ENCODE data around the gene PRELID1.
A peak's percentile ranks its signal among the peaks of the same experiment; 100 is the strongest.
"Not testable (repeated sequence)": the region's sequence is repeated elsewhere in the genome, so short reads cannot be mapped to it uniquely, and the experiment has no call there.

Gene PRELID1

GRCh38 chr5:177336603-177337494 is 33.2 kb downstream of the PRELID1 start:
- DNase-seq (ENCODE audit: low read depth) = no peak

GRCh38 chr5:177338251-177339106 is 34.9 kb downstream of the PRELID1 start:
- DNase-seq (ENCODE audit: low read depth) = no peak

DNA sequence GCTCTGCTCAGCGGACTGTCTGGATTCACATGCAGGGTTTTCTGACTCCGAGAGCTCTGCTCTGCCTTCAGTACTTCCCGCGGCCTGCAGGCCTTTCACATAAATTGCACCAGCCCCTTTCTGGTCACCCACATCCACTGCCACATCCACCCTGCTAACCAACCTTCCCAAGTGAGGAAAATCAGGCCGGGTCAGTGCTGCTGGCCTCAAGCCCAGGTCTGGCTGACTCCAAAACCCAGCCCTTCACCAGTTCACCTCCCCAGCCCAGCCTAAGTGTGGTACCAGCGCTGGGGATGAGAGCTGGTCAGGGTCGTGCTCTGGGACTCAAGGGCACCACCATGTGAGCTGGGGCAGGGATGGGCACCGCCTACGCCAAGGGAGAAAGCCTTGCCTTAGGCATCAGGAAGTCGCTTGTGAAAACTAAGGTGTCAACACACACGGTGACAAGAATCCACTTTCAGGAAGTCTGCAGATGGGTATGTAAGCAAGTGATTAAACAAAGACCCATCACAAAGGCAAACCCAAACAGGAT is 35.6 kb downstream of the PRELID1 start:
- DNase-seq (ENCODE audit: low read depth) = no peak

- not testable (repeated sequence) for DNase-seq (ENCODE audit: low read depth)
These were observed 39.4 kb downstream of the PRELID1 start for GRCh38 chr5:177343000-177343399.

- DNase-seq (ENCODE audit: low read depth) = no peak
These were observed 40.2 kb downstream of the PRELID1 start for GRCh38 chr5:177343777-177344176.

DNA sequence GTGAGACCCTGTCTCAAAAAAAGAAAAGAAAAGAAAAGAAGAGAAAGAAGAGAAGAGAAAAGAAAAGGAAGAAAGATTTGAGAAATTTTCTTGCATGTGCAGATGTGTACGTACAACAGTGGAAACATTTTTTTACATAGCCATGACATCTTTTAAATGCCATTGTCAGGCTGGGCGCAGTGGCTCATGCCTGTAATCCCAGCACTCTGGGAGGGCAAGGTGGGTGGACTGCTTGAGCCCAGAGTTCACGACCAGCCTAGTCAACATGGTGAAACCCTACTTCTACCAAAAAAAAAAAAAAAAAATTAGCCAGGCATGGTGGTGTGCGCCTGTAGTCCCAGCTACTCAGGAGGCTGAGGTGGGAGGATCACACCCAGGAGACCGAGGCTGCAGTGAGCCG is 41.3 kb downstream of the PRELID1 start:
- no peak for DNase-seq (ENCODE audit: low read depth)

- no peak for DNase-seq (ENCODE audit: low read depth)
These were observed 43.2 kb downstream of the PRELID1 start for GRCh38 chr5:177346820-177347219.

DNA sequence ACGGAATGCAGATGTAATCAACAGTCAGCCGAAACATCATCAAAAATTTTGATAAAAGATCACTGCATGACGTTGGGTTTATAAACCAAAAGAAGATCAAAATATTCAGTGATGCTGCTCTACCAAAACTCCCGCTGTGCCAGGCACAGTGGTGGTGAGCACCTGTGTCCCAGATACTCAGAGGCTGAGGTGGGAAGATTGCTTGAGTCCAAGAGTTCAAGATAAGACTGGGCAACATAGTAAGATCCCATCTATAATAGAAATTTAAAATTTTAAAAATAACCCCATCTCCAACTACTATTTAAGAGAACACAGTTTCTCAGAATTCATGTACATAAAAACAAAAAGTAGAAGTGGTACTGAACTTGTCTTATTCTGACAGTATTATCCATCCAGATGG is 44.1 kb downstream of the PRELID1 start:
- no peak for DNase-seq (ENCODE audit: low read depth)

DNA sequence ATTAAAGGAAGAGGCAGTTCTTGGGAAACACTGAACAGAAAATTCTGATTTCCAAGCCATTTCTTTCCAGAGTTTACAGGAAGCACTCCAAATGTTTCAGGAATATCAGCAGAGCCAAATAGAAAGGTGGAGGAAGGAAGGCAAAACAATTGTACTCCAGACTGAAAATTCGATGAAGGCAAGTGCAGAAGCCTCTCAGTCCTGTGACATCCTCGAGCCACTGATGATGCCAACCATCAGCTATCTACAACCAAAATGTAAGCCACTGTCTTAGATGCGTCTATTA is 45.7 kb downstream of the PRELID1 start:
- DNase-seq (ENCODE audit: low read depth) = no peak

GRCh38 chr5:177349762-177350161 is 46.2 kb downstream of the PRELID1 start:
- no peak for DNase-seq (ENCODE audit: low read depth)

- peak; percentile 42 for DNase-seq (ENCODE audit: low read depth)
These were observed 47.3 kb downstream of the PRELID1 start for GRCh38 chr5:177350776-177351391.

DNA sequence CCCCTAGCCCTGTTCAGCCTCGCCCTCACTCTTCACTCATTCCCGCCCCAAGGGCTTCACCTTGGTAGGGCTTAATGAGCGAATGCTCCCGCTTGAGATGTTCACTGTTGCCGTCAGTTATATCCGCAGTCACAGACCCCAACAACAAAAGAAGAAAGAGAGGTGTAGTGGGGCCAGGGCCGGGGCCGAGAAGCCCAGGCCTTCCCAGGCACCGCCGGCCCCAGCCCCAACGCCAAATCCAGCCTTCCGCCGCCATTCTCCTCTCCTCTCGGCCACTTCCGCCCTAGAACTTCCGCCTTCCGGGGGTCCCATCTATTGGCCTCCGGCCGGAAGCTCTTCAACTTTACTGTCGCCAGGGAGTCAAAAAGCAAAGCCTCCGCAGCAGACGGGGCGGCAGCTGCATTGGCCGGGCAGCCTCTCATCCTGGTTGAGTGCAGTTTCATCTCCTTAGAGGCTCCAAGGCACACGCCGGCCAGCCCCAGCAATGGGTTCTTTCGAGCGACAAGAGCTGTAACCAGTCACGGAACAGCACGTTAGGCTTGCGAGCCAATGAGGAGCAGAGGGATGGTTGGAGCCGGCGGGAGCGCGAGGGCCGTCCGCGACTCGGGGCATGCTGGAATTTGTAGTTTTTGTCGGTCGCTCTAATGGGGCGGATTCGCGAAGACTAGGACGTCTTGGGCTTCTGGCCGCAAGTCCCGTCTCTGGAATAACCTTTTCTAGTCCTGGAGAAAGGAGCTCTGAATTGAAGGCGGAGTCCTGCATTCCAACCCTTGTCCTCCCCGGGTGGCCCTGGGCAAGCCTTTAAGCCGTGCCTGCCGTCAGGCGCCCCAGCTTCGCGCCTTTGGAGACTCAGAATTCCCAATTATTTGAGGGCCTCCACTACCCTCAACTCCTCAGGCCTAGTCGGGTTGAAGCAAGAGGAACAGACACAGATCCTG is 48.1 kb downstream of the PRELID1 start, which contains the start of gene LMAN2:
Gene LMAN2 (minus strand): TSS at position 277 of the 938 bp plus-strand sequence. CDS start 21 bp downstream, at position 256.
- peak; percentile 98 for DNase-seq (ENCODE audit: low read depth)

GRCh38 chr5:177353093-177353492 is 49.5 kb downstream of the PRELID1 start:
- no peak for DNase-seq (ENCODE audit: low read depth)

- no peak for DNase-seq (ENCODE audit: low read depth)
These were observed 50.7 kb downstream of the PRELID1 start for GRCh38 chr5:177354256-177354655.

GRCh38 chr5:177354711-177355110 is 51.1 kb downstream of the PRELID1 start:
- no peak for DNase-seq (ENCODE audit: low read depth)

DNA sequence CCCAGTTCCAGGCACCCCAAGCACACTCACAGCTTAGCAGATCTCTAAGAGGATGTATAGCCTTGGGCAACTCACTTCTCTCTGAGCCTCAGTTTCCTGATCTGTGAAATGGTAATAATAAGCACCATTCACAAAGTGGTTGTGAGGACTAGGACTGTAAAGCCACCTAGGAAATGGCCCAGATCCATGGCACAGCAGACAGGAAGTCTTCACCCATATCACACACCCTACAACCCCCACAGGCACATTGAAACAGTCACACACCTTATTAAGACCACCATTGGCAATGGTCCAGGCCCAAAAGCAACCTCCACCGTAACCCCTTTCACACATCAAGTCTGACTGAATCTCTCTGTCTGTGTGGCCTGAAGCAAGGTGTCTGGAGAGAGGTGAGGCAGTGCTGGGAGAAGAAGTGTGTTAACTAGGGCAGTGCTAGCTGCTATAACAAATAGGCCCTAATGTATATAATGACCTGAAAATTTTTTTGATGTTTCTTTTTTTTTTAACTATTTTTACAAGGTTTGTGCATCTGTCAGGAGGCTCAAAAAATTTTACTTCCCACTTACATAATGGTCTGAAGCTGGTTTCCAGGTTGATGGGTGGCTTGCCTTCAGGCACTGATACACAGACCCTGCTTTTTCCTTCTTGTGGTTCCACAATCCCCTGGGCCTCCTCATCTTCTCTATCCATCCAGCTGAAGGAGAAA is 51.7 kb downstream of the PRELID1 start:
- DNase-seq (ENCODE audit: low read depth) = no peak

DNA sequence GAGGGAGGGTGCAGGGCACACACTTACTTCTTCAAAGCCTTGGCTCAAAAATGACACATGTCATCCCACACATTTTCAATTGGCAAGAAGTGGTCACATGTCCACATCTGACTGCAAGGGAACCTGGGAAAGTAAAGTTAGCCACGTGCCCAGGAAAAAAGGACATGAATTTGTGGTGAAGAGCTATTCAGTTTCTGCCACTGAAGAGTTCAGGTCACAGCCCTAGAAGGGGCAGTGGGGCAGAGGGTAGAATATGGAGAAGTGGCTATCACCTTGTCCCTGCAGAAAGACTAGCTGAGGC is 52.2 kb downstream of the PRELID1 start:
- no peak for DNase-seq (ENCODE audit: low read depth)

Data from ELR (cell line).